ENCODE measurements around the gene SH3BP5L.

Gene SH3BP5L

GRCh38 chr1:248825909-248826760 is at the start of gene SH3BP5L:
SH3BP5L (minus strand) TSS chr1:248825915; CDS start chr1:248824935, 980 bp downstream.
- peak; percentile 92 for DNase-seq

- DNase-seq, result peak; percentile 97
These were observed 48.3 kb upstream of the SH3BP5L start for GRCh38 chr1:248873993-248874533.

GRCh38 chr1:248873409-248873992 is 47.8 kb upstream of the SH3BP5L start:
- peak; percentile 100 for DNase-seq

GRCh38 chr1:248872752-248873408 is 47.2 kb upstream of the SH3BP5L start:
- peak; percentile 85 for DNase-seq

GRCh38 chr1:248871837-248872401 is 46.2 kb upstream of the SH3BP5L start:
- DNase-seq, result no peak

- DNase-seq, result peak; percentile 88
These were observed 37.5 kb upstream of the SH3BP5L start for GRCh38 chr1:248862998-248863881.

GRCh38 chr1:248862695-248862997 is 36.9 kb upstream of the SH3BP5L start:
- DNase-seq, result no peak

GRCh38 chr1:248861616-248862015 is 35.9 kb upstream of the SH3BP5L start:
- DNase-seq, result no peak

GRCh38 chr1:248860007-248860406 is 34.3 kb upstream of the SH3BP5L start:
- no peak for DNase-seq

- peak; percentile 97 for DNase-seq
These were observed 33.5 kb upstream of the SH3BP5L start, which contains the start of gene ZNF692 for GRCh38 chr1:248858891-248859889. ZNF692 (minus strand) TSS chr1:248859085; CDS start chr1:248858309, 776 bp downstream.

GRCh38 chr1:248858096-248858890 is 32.6 kb upstream of the SH3BP5L start:
- DNase-seq, result peak; percentile 76

- no peak for DNase-seq
These were observed 32.0 kb upstream of the SH3BP5L start for GRCh38 chr1:248857749-248858095.

- DNase-seq, result no peak
These were observed 31.5 kb upstream of the SH3BP5L start for GRCh38 chr1:248857201-248857600.

- no peak for DNase-seq
These were observed 30.5 kb upstream of the SH3BP5L start for GRCh38 chr1:248856176-248856575.

GRCh38 chr1:248855580-248855979 is 29.9 kb upstream of the SH3BP5L start:
- DNase-seq, result no peak

- no peak for DNase-seq
These were observed 28.1 kb upstream of the SH3BP5L start for GRCh38 chr1:248853663-248854375.

- DNase-seq, result peak; percentile 49
These were observed 27.0 kb upstream of the SH3BP5L start for GRCh38 chr1:248852481-248853405.

- DNase-seq, result peak; percentile 47
These were observed 25.7 kb upstream of the SH3BP5L start for GRCh38 chr1:248851390-248851789.

Data from activated CD8-positive, alpha-beta memory T cell treated with anti-CD3 and anti-CD28 coated beads, Interleukin-2, amount 50 U/mL, for 48 hours (primary cell).